Karpas-422 (cell line): ENCODE measurements around the gene PTPMT1. TPM values are rescaled to one million over a fixed set of nuclear protein-coding genes. Genes with fewer than 3 reads are reported as not detected.
"Not testable (repeated sequence)": the region's sequence is repeated elsewhere in the genome, so short reads cannot be mapped to it uniquely, and the experiment has no call there.

Experiments used
- DNase-seq: peaks from one replicate; pipeline ENCODE4 v3.0.0-alpha.2; 2015
- H2AFZ ChIP-seq: fragments of 200-600 bp; sonication (generic); 2 replicates; pipeline ENCODE4 v1.6.1; 2014; ENCODE audit warnings: antibody characterized with exemption, low read length, mixed read lengths
- H3K27ac ChIP-seq: fragments of 200-600 bp; sonication (generic); 2 replicates; pipeline ENCODE4 v1.5.1; 2014; ENCODE audit warnings: mild to moderate bottlenecking, low read length, moderate library complexity
- H3K27me3 ChIP-seq: fragments of 200-600 bp; sonication (generic); 2 replicates; pipeline ENCODE4 v1.6.1; 2014; ENCODE audit warnings: low read length, mixed read lengths
- H3K36me3 ChIP-seq: fragments of 200-600 bp; sonication (generic); 2 replicates; pipeline ENCODE4 v1.6.1; 2014; ENCODE audit warnings: low read length, mixed read lengths; ENCODE audit not compliant: insufficient read depth
- H3K4me1 ChIP-seq: fragments of 200-600 bp; sonication (generic); 2 replicates; pipeline ENCODE4 v1.6.1; 2014; ENCODE audit warnings: mild to moderate bottlenecking, low read length, mixed read lengths
- H3K4me2 ChIP-seq: fragments of 200-600 bp; sonication (generic); 2 replicates; pipeline ENCODE4 v1.6.1; 2014; ENCODE audit warnings: low read length, low read depth, mild to moderate bottlenecking; ENCODE audit not compliant: poor library complexity, severe bottlenecking
- H3K4me3 ChIP-seq: fragments of 200-600 bp; sonication (generic); 2 replicates; pipeline ENCODE4 v1.5.1; 2014; ENCODE audit warnings: mild to moderate bottlenecking, antibody characterized with exemption, low read length, mixed read lengths
- H3K79me2 ChIP-seq: fragments of 200-600 bp; sonication (generic); 2 replicates; pipeline ENCODE4 v1.6.1; 2014; ENCODE audit warnings: mild to moderate bottlenecking, low read length, mixed read lengths
- H3K9ac ChIP-seq: fragments of 200-600 bp; sonication (generic); 2 replicates; pipeline ENCODE4 v1.6.0; 2014; ENCODE audit warnings: low read length
- H3K9me2 ChIP-seq: fragments of 200-600 bp; sonication (generic), shearing (Covaris generic); replicated peaks from 2 replicates; pipeline ENCODE4 v1.6.0; 2014; ENCODE audit warnings: mild to moderate bottlenecking, low read length, moderate library complexity; ENCODE audit not compliant: insufficient read depth
- H3K9me3 ChIP-seq: fragments of 300-700, 200-600 bp; sonication (generic); 2 replicates; pipeline ENCODE4 v1.6.1; 2014; ENCODE audit warnings: low read length, mixed read lengths
- H4K20me1 ChIP-seq: fragments of 200-600 bp; sonication (generic); 2 replicates; pipeline ENCODE4 v1.6.1; 2014; ENCODE audit warnings: mild to moderate bottlenecking, antibody characterized with exemption, low read length, low read depth; ENCODE audit not compliant: insufficient read depth
- total RNA-seq: library from RNA; depleted of rRNA; stranded (reverse); fragments of >200 nt; shearing (Covaris generic); gene quantifications from 2 replicates; pipeline ENCODE4 v1.2.3, GENCODE V29; 2014; ENCODE audit warnings: low replicate concordance

The PTPMT1 gene
- total RNA-seq, 1 experiment from 2014 or later, result 174 TPM

DNA sequence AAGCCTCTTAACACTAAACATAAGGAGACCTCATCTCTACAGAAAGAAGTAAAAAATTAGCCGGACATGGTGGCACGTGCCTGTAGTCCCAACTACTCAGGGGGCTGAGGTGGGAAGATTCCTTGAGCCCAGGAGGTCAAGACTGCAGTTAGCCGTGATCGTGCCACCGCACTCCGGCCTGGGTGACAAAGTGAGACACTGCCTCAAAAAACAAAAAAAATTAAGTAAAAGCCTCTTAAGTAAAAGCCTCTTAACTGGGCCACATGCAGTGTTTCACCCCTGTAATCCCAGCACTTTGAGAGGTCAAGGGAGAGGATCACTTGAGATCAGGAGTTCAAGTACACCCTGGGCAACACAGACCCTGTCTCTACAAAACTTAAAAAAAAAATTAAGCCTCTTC, 38.2 kb upstream of the PTPMT1 start:
- H3K9me2 ChIP-seq, result no peaks in the 10 kb centered on the region
- H2AFZ ChIP-seq, result no peak overlapping the region
- DNase-seq, result no peak
- 0 out of 2 replicates have a peak, but pooled peaks cover 4% of the 10 kb centered on the region for H3K36me3 ChIP-seq
- no peak overlapping the region for H3K27ac ChIP-seq
- no peaks in the 10 kb centered on the region for H3K27me3 ChIP-seq
- peak overlapping the region; percentile 4; the same call in 1 of the 2 replicates for H3K9ac ChIP-seq
- peaks cover 56% of the 10 kb centered on the region for H3K4me1 ChIP-seq
- H3K4me3 ChIP-seq, result no peak overlapping the region
- H3K4me2 ChIP-seq, result peak overlapping the region; percentile 4
- no peaks in the 10 kb centered on the region for H3K9me3 ChIP-seq
- peaks cover 32% of the 10 kb centered on the region; the same call in 1 of the 2 replicates for H4K20me1 ChIP-seq
- peaks cover 100% of the 10 kb centered on the region for H3K79me2 ChIP-seq

- no peak for DNase-seq
- Histone ChIP-seq H3K4me1 (peaks cover 56% of the 10 kb centered on the region), H3K36me3 (0 out of 2 replicates have a peak, but pooled peaks cover 4% of the 10 kb centered on the region), H2AFZ (no peak overlapping the region), H3K9me2 (no peaks in the 10 kb centered on the region), H3K9ac (no peak overlapping the region), H3K27me3 (no peaks in the 10 kb centered on the region), H4K20me1 (peaks cover 31% of the 10 kb centered on the region), H3K4me2 (no peak overlapping the region), H3K4me3 (no peak overlapping the region), H3K9me3 (no peaks in the 10 kb centered on the region), H3K27ac (no peak overlapping the region), H3K79me2 (peaks cover 100% of the 10 kb centered on the region)
Measured at GRCh38 chr11:47529951-47530350, 35.4 kb upstream of the PTPMT1 start.

DNA sequence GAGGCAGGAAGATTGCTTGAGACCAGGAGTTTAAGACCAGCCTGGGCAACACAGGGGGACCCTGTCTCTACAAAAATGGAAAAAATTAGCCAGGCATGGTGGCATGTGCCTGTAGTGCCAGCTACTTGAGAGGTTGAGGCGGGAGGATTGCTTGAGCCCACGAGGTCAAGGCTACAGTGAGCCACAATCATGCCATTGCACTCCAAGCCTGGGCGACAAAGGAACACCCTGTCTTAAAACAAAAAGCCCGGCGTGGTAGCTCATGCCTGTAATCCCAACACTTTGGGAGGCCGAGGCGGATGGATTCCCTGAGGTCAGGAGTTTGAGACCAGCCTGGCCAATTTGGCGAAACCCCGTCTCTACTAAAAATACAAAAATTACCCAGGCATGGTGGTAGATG, 34.7 kb upstream of the PTPMT1 start:
- peaks cover 52% of the 10 kb centered on the region for H3K4me1 ChIP-seq
- H4K20me1 ChIP-seq, result peaks cover 31% of the 10 kb centered on the region
- H3K36me3 ChIP-seq, H3K27ac ChIP-seq, H3K4me3 ChIP-seq, H2AFZ ChIP-seq, H3K9me2 ChIP-seq, H3K27me3 ChIP-seq, H3K9me3 ChIP-seq, DNase-seq, H3K4me2 ChIP-seq, H3K9ac ChIP-seq: not testable (repeated sequence)
- H3K79me2 ChIP-seq, result peaks cover 100% of the 10 kb centered on the region

DNA sequence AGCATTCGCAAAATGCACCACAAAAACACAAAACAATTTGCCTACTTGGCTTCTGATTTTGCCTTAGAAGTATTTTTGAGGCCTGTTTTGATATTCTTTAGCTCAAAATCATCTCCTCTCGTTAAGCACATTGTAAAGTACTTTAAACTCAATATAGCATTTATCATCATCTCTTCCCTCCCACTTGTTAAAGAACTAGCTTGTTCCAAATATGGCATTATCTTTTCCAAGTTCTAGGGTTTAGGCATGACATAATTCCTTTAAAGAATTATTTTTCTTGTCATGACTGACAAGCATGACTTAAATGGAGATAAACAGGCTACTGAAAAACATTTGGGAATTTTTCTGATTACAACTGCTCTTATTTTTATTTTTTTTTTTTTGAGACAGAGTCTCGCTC, 33.7 kb upstream of the PTPMT1 start:
- Histone ChIP-seq H3K4me1 (peaks cover 47% of the 10 kb centered on the region), H3K9me2 (no peaks in the 10 kb centered on the region), H3K27me3 (no peaks in the 10 kb centered on the region), H2AFZ (no peak overlapping the region), H3K4me2 (no peak overlapping the region), H3K27ac (no peak overlapping the region), H4K20me1 (peaks cover 38% of the 10 kb centered on the region), H3K36me3 (0 out of 2 replicates have a peak, but pooled peaks cover 4% of the 10 kb centered on the region), H3K79me2 (peaks cover 100% of the 10 kb centered on the region), H3K9ac (no peak overlapping the region), H3K4me3 (no peak overlapping the region), H3K9me3 (no peaks in the 10 kb centered on the region)
- no peak for DNase-seq

DNA sequence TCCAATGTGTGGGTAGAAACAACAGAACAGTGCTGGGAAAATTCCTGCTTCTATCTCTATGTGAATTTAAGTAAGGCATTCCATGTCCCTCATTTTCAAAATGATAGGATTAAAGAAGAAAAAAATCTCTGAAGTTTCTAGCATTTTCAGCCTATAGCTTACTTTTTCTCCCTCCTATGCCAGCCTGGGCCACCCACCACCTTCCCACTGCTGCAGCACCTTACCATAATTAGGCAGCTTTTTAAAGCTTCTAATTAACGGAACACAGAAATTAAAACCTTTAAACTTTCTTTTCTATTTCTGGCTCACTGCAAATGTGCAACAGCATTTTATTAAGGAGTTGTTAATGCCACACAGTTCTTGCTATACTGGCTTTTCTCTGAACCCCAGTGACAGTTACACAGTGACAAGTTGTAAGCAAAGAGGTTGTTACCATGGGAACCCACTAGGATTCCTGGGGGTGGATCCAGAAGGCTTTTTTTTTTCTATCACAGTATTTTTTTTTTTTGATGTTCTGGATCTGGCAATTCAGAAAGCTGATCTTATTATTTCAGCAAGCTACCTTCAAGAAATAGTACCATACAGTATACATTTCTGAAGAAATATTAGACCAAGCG, 32.7 kb upstream of the PTPMT1 start:
- Histone ChIP-seq H3K4me1 (peaks cover 39% of the 10 kb centered on the region), H3K9ac (no peak overlapping the region), H4K20me1 (peaks cover 39% of the 10 kb centered on the region), H3K4me2 (no peak overlapping the region), H3K36me3 (0 out of 2 replicates have a peak, but pooled peaks cover 4% of the 10 kb centered on the region), H3K9me2 (no peaks in the 10 kb centered on the region), H3K4me3 (no peak overlapping the region), H2AFZ (no peak overlapping the region), H3K27me3 (no peaks in the 10 kb centered on the region), H3K9me3 (no peaks in the 10 kb centered on the region), H3K79me2 (peaks cover 100% of the 10 kb centered on the region), H3K27ac (peak overlapping the region; percentile 24; the same call in 1 of the 2 replicates)
- DNase-seq, result no peak

DNA sequence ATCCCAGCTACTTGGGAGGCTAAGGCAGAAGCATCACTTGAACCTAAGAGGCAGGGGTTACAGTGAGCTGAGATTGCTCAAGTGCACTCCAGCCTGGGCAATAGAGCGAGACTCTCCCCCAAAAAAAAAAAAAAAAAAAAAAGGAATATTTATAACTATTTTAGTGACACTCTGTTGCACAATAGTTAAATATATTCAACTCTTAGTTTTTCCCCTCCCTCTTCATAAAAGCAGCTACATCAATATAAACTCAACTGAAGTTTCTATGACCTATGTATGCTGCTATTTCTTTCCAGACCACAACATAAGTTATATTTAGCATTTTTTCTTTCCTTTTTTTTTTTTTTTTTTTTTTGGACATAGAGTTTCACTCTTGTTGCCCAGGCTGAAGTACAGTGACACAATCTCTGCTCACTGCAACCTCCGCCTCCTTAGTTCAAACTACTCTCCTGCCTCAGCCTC, 31.7 kb upstream of the PTPMT1 start:
- peaks cover 38% of the 10 kb centered on the region for H4K20me1 ChIP-seq
- H3K9ac ChIP-seq, result no peak overlapping the region
- no peak overlapping the region for H3K4me3 ChIP-seq
- peaks cover 32% of the 10 kb centered on the region for H3K4me1 ChIP-seq
- no peaks in the 10 kb centered on the region for H3K9me2 ChIP-seq
- H2AFZ ChIP-seq, result no peak overlapping the region
- H3K36me3 ChIP-seq, result 0 out of 2 replicates have a peak, but pooled peaks cover 4% of the 10 kb centered on the region
- no peak overlapping the region for H3K4me2 ChIP-seq
- H3K27ac ChIP-seq, result no peak overlapping the region
- H3K79me2 ChIP-seq, result peaks cover 100% of the 10 kb centered on the region
- DNase-seq, result no peak
- no peaks in the 10 kb centered on the region for H3K9me3 ChIP-seq
- no peaks in the 10 kb centered on the region for H3K27me3 ChIP-seq

GRCh38 chr11:47534704-47535251, 30.6 kb upstream of the PTPMT1 start:
- no peak overlapping the region for H3K4me2 ChIP-seq
- H3K4me3 ChIP-seq, result no peak overlapping the region
- H3K9me3 ChIP-seq, result no peaks in the 10 kb centered on the region
- H3K9me2 ChIP-seq, result no peaks in the 10 kb centered on the region
- H3K9ac ChIP-seq, result no peak overlapping the region
- H3K27me3 ChIP-seq, result no peaks in the 10 kb centered on the region
- 0 out of 2 replicates have a peak, but pooled peaks cover 4% of the 10 kb centered on the region for H3K36me3 ChIP-seq
- H3K79me2 ChIP-seq, result peaks cover 100% of the 10 kb centered on the region
- H3K4me1 ChIP-seq, result peaks cover 32% of the 10 kb centered on the region
- peaks cover 43% of the 10 kb centered on the region for H4K20me1 ChIP-seq
- H2AFZ ChIP-seq, result no peak overlapping the region
- DNase-seq, result no peak
- no peak overlapping the region for H3K27ac ChIP-seq

DNA sequence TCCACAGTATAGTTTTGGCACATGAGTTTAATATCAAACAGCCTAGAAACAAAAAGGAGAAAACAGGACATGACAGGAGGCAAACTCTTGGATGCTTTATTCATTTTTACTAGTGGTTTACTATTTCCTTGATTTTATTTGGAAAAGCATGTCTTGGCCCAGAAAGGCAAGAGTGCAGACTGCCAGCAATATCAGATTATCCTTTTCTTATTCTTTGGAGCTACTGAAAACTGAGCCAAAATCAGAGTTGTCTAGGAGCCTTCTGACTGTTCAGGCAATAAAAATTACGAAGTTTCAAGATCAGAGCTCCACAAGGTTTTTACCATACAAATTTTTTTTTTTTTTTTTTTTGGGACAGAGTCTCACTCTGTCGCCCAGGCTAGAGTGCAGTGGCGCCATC, 28.5 kb upstream of the PTPMT1 start:
- Histone ChIP-seq H3K27me3 (no peaks in the 10 kb centered on the region), H2AFZ (no peak overlapping the region), H3K4me1 (peaks cover 35% of the 10 kb centered on the region), H3K9me2 (no peaks in the 10 kb centered on the region), H3K9me3 (no peaks in the 10 kb centered on the region), H3K4me2 (no peak overlapping the region), H3K36me3 (peaks cover 4% of the 10 kb centered on the region; the same call in 1 of the 2 replicates), H3K27ac (no peak overlapping the region), H3K79me2 (peaks cover 99% of the 10 kb centered on the region), H3K4me3 (no peak overlapping the region), H3K9ac (no peak overlapping the region), H4K20me1 (peaks cover 54% of the 10 kb centered on the region)
- DNase-seq, result no peak
